GM18868 (cell line): ENCODE results near the gene PSMB5.

Source experiments
- ATAC-seq: cut with Tn5 transposase; IDR thresholded peaks from one replicate; pipeline ENCODE4 v1.9.1; 2021; ENCODE audit warnings: mild to moderate bottlenecking, moderate library complexity; ENCODE audit not compliant: unreplicated experiment

PSMB5 gene

GRCh38 chr14:22977434-22977683 lies 57.3 kb downstream of the PSMB5 start:
- ATAC-seq, result no peak

GRCh38 chr14:22976620-22977433 lies 57.9 kb downstream of the PSMB5 start:
- no peak for ATAC-seq
